GM18858 (cell line): Measurements from ENCODE around the gene E2F6.
A peak's percentile ranks its signal among the peaks of the same experiment; 100 is the strongest.

Source experiments
- ATAC-seq: cut with Tn5 transposase; IDR thresholded peaks from one replicate; pipeline ENCODE4 v1.9.1; 2021; ENCODE audit not compliant: unreplicated experiment

The E2F6 gene

GRCh38 chr2:11494310-11494709 is 28.3 kb upstream of the E2F6 start:
- no peak for ATAC-seq

DNA sequence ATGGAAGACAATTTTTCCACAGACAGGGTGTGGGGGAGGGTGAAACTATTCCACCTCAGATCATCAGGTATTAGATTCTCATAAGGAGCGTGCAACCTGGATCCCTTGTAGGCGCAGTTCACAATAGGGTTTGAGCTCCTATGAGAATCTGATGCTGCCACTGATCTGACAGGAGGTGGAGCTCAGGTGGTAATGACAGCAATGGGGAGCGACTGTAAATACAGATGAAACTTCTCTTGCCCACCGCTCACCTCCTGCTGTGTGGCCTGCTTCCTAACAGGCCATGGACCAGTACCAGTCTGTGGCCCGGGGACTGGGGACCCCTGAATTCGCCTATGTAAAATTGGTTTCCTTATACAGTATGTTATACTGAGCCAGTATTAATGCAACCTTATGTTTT is 27.3 kb upstream of the E2F6 start:
- no peak for ATAC-seq

- no peak for ATAC-seq
Observed at GRCh38 chr2:11492720-11493119, 26.8 kb upstream of the E2F6 start.

DNA sequence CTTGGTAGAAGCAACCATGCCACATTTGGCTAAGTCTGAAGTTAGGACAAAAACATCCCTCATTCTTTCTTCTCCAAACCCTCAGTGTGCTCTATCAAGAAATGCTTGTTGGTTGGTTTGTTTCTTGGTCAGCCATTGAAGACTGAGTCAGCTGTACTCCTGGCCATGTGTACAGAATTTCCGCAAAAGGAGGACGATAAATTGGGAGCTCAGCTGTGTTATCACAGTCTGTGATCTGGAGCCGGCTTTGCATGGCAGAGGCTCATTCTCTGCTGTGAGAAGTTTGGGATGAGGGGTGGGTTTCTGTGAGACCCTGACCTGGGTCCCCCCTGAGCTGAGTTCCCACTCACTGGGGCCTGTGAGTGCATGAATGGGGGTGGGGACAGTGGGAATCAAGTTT is 26.3 kb upstream of the E2F6 start:
- ATAC-seq = no peak

- ATAC-seq = no peak
Observed at GRCh38 chr2:11491348-11491933, 25.5 kb upstream of the E2F6 start.

DNA sequence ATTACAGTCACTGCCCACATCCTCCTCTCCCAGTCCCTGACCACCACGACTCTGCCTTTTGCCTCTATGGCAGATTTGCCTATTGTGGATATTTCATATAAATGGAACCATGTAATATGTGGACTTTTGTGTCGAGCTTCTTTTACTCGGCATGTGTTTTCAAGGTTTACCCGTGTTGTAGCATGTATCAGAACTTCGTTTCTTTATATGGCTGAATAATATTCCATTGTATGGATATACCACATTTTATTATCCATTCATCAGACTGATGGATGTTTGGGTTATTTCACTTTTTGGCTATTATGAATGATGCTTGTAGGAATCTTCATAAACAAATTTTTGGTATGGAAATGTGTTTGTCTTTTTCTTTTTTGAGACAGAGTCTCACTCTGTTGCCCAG is 24.2 kb upstream of the E2F6 start:
- ATAC-seq = no peak

GRCh38 chr2:11488809-11489208 is 22.8 kb upstream of the E2F6 start:
- ATAC-seq = no peak

- no peak for ATAC-seq
Observed at GRCh38 chr2:11483806-11484617, 18.1 kb upstream of the E2F6 start.

DNA sequence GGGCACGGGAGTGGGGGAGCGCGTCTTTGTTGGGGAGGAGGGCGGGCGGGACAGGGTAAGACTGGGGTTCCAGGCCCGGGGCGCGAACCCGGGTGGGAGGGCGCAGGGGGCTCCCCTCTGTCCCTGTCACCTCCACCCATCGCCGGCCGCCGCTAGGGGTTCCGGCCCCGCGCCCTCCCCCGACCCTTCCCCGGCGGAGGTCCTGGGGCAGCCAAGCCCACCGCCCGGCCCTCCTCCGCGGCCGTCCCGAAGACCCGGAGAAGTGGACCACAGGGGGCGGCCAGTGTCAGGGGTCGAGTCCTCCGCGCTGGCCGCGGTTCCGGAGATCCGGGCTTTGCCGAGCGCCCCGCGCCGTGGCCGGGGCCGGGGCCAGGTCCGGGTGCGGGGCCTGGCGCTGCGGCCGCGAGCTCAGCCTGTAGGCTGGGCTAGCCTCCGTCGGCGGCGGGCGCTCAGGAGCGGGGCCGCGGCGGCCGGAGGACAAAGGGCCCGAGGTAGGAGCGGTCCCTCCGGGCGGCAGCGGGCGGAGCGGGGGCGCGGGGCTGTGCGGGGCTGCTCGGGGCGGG is 16.6 kb upstream of the E2F6 start:
- ATAC-seq = no peak

DNA sequence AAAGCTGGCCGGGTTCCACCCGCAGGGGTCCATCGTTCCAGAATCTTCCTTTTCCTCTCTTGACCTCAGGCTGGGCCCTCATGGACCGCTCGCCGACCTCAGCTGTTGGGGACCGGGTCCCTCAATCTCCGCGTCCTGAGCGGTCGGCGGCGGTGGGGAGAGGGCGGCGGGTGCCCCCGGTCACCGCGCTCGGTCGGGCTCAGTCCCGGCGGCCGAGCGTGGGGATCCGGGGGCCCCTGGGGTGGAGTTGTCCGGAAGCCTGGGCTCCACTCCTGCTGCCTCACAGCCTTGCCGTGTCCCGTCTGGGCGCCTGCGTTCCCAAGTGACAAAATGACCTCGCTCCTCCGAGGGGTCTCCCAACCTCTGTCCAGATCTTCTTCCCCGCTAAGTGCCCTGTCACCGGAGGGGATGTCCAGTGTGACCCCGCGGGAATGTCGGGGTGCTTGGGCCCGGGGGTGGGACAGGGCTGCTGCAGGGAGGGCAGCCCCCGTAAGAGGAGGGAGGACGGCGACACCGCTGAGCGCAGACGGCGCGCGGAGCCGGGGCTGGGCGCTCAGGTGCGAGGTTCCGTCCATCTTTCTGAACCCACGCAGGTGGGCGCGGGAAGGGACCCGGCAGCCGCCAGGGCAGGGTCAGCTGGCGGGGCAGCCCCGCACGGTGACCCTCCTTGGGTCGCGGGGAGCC is 16.0 kb upstream of the E2F6 start:
- ATAC-seq = no peak

DNA sequence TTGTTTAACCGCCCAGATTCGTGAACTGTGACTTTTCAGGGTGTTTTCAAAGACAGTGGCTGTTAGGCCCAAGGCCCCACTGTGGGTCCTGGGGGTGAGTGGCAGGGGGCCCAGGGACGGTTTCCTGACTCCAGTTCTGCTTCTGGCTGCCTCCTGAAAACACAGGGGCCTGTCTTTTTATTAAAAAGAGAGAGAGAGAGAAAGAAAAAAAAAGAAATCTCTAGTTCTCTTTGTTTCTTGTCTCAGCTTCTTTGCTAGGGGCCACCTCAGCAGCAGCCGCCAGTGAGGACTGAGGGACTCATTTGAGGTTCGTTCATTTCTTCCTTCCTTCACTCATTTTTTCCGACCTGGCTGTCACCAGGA is 15.4 kb upstream of the E2F6 start:
- no peak for ATAC-seq

DNA sequence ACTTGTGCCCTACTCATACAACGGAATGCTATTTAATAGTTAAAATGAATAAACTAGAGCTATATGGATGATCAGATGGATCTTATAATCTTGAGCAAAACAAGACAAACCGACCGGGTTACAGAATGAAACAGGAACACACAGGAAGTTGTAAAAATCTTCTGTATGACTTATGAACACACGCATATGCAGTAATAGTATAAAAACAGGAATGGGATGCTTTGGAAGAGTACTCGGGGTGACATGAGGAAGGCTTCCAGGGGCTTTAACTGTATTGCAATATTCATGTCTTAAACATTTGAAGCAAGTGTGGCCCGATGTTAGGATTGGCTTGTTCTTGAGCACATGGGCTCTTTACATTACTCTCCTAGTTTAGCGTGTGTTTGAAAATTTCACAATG is 14.9 kb upstream of the E2F6 start:
- ATAC-seq = no peak

DNA sequence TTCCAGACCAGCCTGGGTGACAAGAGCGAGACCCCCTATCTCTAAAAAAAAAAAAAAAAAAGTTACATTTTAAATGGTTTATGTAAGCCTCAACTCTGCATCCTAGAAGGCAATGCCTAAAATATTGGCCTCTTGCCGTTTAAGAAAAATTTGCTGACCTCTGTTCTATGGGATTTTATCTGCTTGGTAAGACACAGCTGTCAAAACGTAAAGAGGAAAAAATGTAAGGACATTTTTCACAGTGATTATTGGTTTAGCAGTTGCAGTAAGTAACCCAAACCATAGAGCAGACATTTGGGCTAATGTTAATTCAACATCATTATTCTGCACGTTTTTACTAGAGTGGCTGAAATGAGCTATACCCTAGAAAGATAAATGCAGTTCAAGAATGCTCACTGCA is 14.4 kb upstream of the E2F6 start:
- no peak for ATAC-seq

DNA sequence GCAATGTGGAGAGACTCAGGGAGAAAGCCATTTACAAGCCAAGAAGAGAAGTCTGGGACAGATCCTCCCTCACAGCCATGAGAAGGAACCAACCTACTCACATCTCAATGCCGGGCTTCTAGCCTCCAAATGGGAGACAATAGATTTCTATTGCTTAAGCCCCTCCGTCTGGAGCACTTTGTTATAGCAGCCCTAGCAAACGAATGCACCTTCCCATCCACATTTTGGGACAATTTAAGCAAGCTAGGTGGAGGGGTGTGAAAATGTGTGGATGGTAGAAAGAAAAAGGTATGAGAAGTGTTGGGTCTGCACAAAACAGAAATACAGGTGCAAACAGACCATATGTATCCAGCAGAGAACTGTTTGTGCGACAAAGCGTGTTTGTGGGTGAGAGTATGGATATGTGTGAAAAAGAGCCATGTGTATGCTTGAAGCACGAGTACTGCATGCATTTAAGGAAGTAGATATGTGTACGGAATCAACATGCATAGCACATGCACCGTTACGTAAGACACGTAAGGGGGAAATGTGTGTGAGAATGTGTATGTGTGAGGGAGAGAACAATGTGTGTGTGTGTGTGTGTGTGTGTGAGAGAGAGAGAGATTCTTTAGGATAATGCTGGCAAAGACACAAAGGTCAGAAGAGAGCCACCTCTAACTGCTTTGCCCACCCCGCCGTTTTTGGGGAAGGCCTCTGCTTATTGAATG is 13.1 kb upstream of the E2F6 start:
- no peak for ATAC-seq

- ATAC-seq = peak; percentile 74
Observed at GRCh38 chr2:11477994-11478393, 12.0 kb upstream of the E2F6 start.

GRCh38 chr2:11473659-11474433 is 7.9 kb upstream of the E2F6 start:
- ATAC-seq = no peak

- ATAC-seq = no peak
Observed at GRCh38 chr2:11467749-11468148, 1.8 kb upstream of the E2F6 start.

- no peak for ATAC-seq
Observed at GRCh38 chr2:11467129-11467649, 1.2 kb upstream of the E2F6 start.

GRCh38 chr2:11466307-11467128 is 557 bp upstream of the E2F6 start:
- ATAC-seq = no peak

- ATAC-seq = no peak
Observed at GRCh38 chr2:11465110-11465484, 864 bp downstream of the E2F6 start.
